GM18505 (cell line): ENCODE measurements around the gene ERLEC1.

ENCODE experiments used
- ATAC-seq: cut with Tn5 transposase; IDR thresholded peaks from one replicate; pipeline ENCODE4 v1.9.1; 2021; ENCODE audit not compliant: unreplicated experiment
- POLR2A ChIP-seq: IDR thresholded peaks from 4 replicates; pipeline ENCODE4 v1.6.1; 2011; ENCODE audit warnings: borderline replicate concordance; ENCODE audit not compliant: insufficient read depth, insufficient read length; ENCODE audit errors: extremely low read depth

The ERLEC1 gene

GRCh38 chr2:53863538-53864227 lies 76.8 kb downstream of the ERLEC1 start:
- no peak for ATAC-seq
- TF ChIP-seq POLR2A = no peak

GRCh38 chr2:53865264-53865663 lies 78.4 kb downstream of the ERLEC1 start:
- TF ChIP-seq POLR2A = no peak
- no peak for ATAC-seq

- ATAC-seq = no peak
- TF ChIP-seq POLR2A = no peak
Observed at GRCh38 chr2:53865962-53866361, 79.1 kb downstream of the ERLEC1 start.

GRCh38 chr2:53867169-53867568 lies 80.3 kb downstream of the ERLEC1 start:
- no peak for ATAC-seq
- TF ChIP-seq POLR2A = no peak

- no peak for TF ChIP-seq POLR2A
- no peak for ATAC-seq
Observed at GRCh38 chr2:53867773-53868172, 80.9 kb downstream of the ERLEC1 start.
